ENCODE results near the gene CYBRD1.
"Not testable (repeated sequence)": the region's sequence is repeated elsewhere in the genome, so short reads cannot be mapped to it uniquely, and the experiment has no call there.

The CYBRD1 gene

GRCh38 chr2:171522052-171522787, at the start of gene CYBRD1:
CYBRD1 (plus strand) TSS chr2:171522474; CDS start chr2:171522546, 72 bp downstream.
- DNase-seq: peak; percentile 82

GRCh38 chr2:171475979-171476378, 46.3 kb upstream of the CYBRD1 start:
- no peak for DNase-seq

GRCh38 chr2:171478345-171478744, 43.9 kb upstream of the CYBRD1 start:
- peak; percentile 56 for DNase-seq

GRCh38 chr2:171479154-171479814, 43.0 kb upstream of the CYBRD1 start:
- DNase-seq: peak; percentile 83

- no peak for DNase-seq
These were observed 41.4 kb upstream of the CYBRD1 start for GRCh38 chr2:171480908-171481307.

GRCh38 chr2:171482308-171482707, 40.0 kb upstream of the CYBRD1 start:
- DNase-seq: no peak

- DNase-seq: no peak
These were observed 39.4 kb upstream of the CYBRD1 start for GRCh38 chr2:171482877-171483276.

- no peak for DNase-seq
These were observed 38.5 kb upstream of the CYBRD1 start for GRCh38 chr2:171483793-171484192.

- DNase-seq: peak; percentile 31
These were observed 37.2 kb upstream of the CYBRD1 start for GRCh38 chr2:171485116-171485515.

GRCh38 chr2:171487201-171487600, 35.1 kb upstream of the CYBRD1 start:
- no peak for DNase-seq

- DNase-seq: peak; percentile 65
These were observed 34.4 kb upstream of the CYBRD1 start for GRCh38 chr2:171487803-171488259.

- peak; percentile 99 for DNase-seq
These were observed 31.7 kb upstream of the CYBRD1 start for GRCh38 chr2:171490577-171490976.

- no peak for DNase-seq
These were observed 31.0 kb upstream of the CYBRD1 start for GRCh38 chr2:171491292-171491691.

GRCh38 chr2:171492664-171493063, 29.6 kb upstream of the CYBRD1 start:
- no peak for DNase-seq

- DNase-seq: not testable (repeated sequence)
These were observed 24.6 kb upstream of the CYBRD1 start for GRCh38 chr2:171497664-171498063.

GRCh38 chr2:171505374-171505773, 16.9 kb upstream of the CYBRD1 start:
- DNase-seq: no peak

- DNase-seq: no peak
These were observed 12.1 kb upstream of the CYBRD1 start for GRCh38 chr2:171509945-171510731.

- DNase-seq: no peak
These were observed 10.3 kb upstream of the CYBRD1 start for GRCh38 chr2:171512014-171512413.

- no peak for DNase-seq
These were observed 9.5 kb upstream of the CYBRD1 start for GRCh38 chr2:171512683-171513195.

GRCh38 chr2:171513719-171514160, 8.5 kb upstream of the CYBRD1 start:
- no peak for DNase-seq

GRCh38 chr2:171514908-171515582, 7.2 kb upstream of the CYBRD1 start:
- no peak for DNase-seq

GRCh38 chr2:171515672-171516298, 6.5 kb upstream of the CYBRD1 start:
- peak; percentile 70 for DNase-seq

Measured in NCI-H226 (cell line).